SK-N-SH (cell line): Measurements from ENCODE around the gene MEIKIN. TPM values are rescaled to one million over a fixed set of nuclear protein-coding genes. Genes with fewer than 3 reads are reported as not detected.

Experiments used
- CTCF ChIA-PET: fragments of 300-600, 350-600 bp; formaldehyde crosslinking; extraction: SDS; loops from one replicate; lab custom pipeline; 2021; lab: Yijun Ruan, JAX
- POLR2A ChIA-PET: fragments of 350-600 bp; sonication (Branson Sonifier 250); formaldehyde crosslinking; extraction: SDS; loops from one replicate; lab custom pipeline; 2020; ENCODE audit warnings: antibody characterized with exemption, inconsistent platforms; lab: Yijun Ruan, JAX
- DNase-seq: peaks from one replicate; pipeline ENCODE4 v3.0.0; 2012
- H2AFZ ChIP-seq: fragments of 200-600 bp; sonication (generic); 2 replicates; pipeline ENCODE4 v1.8.1; 2016; ENCODE audit warnings: antibody characterized with exemption, mild to moderate bottlenecking, low read depth
- H3F3A ChIP-seq: fragments of 200-600 bp; sonication (generic); replicated peaks from 2 replicates; pipeline ENCODE3; 2016; ENCODE audit warnings: antibody characterized with exemption, mild to moderate bottlenecking; ENCODE audit not compliant: insufficient read depth
- H3K27ac ChIP-seq, 2 experiments: fragments of 200-500 bp in 1 of 2; fragments of 200-600 bp in 1 of 2; sonication (Bioruptor generic) in 1 of 2; sonication (generic), shearing (Covaris generic) in 1 of 2; 2 replicates each; pipeline versions ENCODE4 v1.5.1 to v1.6.1; 2014 to 2016; ENCODE audit warnings: low read depth in 2 of 2, inconsistent platforms in 1 of 2, low read length in 1 of 2, mild to moderate bottlenecking in 1 of 2, mixed read lengths in 1 of 2
- H3K27me3 ChIP-seq: fragments of 200-600 bp; sonication (generic), shearing (Covaris generic); 2 replicates; pipeline ENCODE4 v1.6.1; 2016; ENCODE audit warnings: mixed run types; ENCODE audit not compliant: insufficient read depth
- H3K36me3 ChIP-seq, 2 experiments: fragments of 200-500 bp in 1 of 2; fragments of 200-600 bp in 1 of 2; sonication (Bioruptor generic) in 1 of 2; sonication (generic) in 1 of 2; replicated peaks in 1 of 2; 2 replicates each; pipeline versions ENCODE3 to v1.5.1; 2014 to 2016; ENCODE audit warnings: low read length in 1 of 2, mild to moderate bottlenecking in 1 of 2; ENCODE audit not compliant: insufficient read depth in 2 of 2, control insufficient read depth in 1 of 2
- H3K4me1 ChIP-seq, 2 experiments: fragments of 200-500 bp in 1 of 2; fragments of 200-600 bp in 1 of 2; sonication (Bioruptor generic) in 1 of 2; sonication (generic), shearing (Covaris generic) in 1 of 2; 2 replicates each; pipeline versions ENCODE4 v1.5.1 to v1.6.1; 2014 to 2016; ENCODE audit warnings: low read depth in 1 of 2, low read length in 1 of 2, mixed run types in 1 of 2; ENCODE audit not compliant: insufficient read depth in 2 of 2, control insufficient read depth in 1 of 2
- H3K4me2 ChIP-seq: fragments of 200-600 bp; sonication (generic), shearing (Covaris generic); 2 replicates; pipeline ENCODE4 v1.6.1; 2017; ENCODE audit warnings: mixed run types
- H3K4me3 ChIP-seq, 2 experiments: fragments of 200-500 bp in 1 of 2; fragments of 200-600 bp in 1 of 2; sonication (Bioruptor generic) in 1 of 2; sonication (generic), shearing (Covaris generic) in 1 of 2; 2 replicates each; pipeline versions ENCODE4 v1.5.1 to v1.8.1; 2014 to 2016; ENCODE audit warnings: low read depth in 2 of 2, inconsistent platforms in 1 of 2, low read length in 1 of 2, mild to moderate bottlenecking in 1 of 2, mixed read lengths in 1 of 2, moderate library complexity in 1 of 2
- H3K79me2 ChIP-seq: fragments of 200-600 bp; sonication (generic); 2 replicates; pipeline ENCODE4 v1.8.1; 2017; ENCODE audit warnings: mild to moderate bottlenecking; ENCODE audit not compliant: insufficient read depth
- H3K9ac ChIP-seq: fragments of 200-600 bp; sonication (generic); 2 replicates; pipeline ENCODE4 v1.6.1; 2017; ENCODE audit warnings: mixed run types
- H3K9me2 ChIP-seq: fragments of 200-600 bp; sonication (generic); 2 replicates; pipeline ENCODE4 v1.6.1; 2017; ENCODE audit warnings: mixed run types
- H3K9me3 ChIP-seq: fragments of 200-600 bp; sonication (generic); 2 replicates; pipeline ENCODE4 v1.6.1; 2017; ENCODE audit warnings: mixed run types, mild to moderate bottlenecking, moderate library complexity
- H4K20me1 ChIP-seq: fragments of 200-600 bp; sonication (generic); 2 replicates; pipeline ENCODE4 v1.6.1; 2017; ENCODE audit warnings: mild to moderate bottlenecking, mixed run types; ENCODE audit not compliant: insufficient read depth
- CTCF ChIP-seq: fragments of 200-600 bp; sonication (generic); IDR thresholded peaks from 2 replicates; pipeline ENCODE4 v1.6.1; 2017; ENCODE audit warnings: antibody characterized with exemption, mild to moderate bottlenecking, moderate library complexity
- ELF1 ChIP-seq: IDR thresholded peaks from 2 replicates; pipeline ENCODE4 v1.4.0; 2012
- EP300 ChIP-seq, 2 experiments: IDR thresholded peaks; 2 replicates each; pipeline versions ENCODE4 v1.4.0 to v1.6.1; 2012; ENCODE audit warnings: borderline replicate concordance in 1 of 2, low read depth in 1 of 2, low read length in 1 of 2
- EZH2phosphoT487 ChIP-seq: fragments of 200-600 bp; sonication (generic); IDR thresholded peaks from 2 replicates; pipeline ENCODE4 v1.6.1; 2017; ENCODE audit warnings: low read depth, mixed run types, mild to moderate bottlenecking, antibody characterized with exemption, moderate library complexity, borderline replicate concordance
- FOSL2 ChIP-seq: IDR thresholded peaks from 2 replicates; pipeline ENCODE4 v1.4.0; 2012; ENCODE audit warnings: low read depth, mild to moderate bottlenecking, moderate library complexity, borderline replicate concordance
- FOXM1 ChIP-seq: IDR thresholded peaks from 2 replicates; pipeline ENCODE4 v1.4.0; 2012; ENCODE audit warnings: low read depth, mild to moderate bottlenecking
- GABPA ChIP-seq: IDR thresholded peaks from 2 replicates; pipeline ENCODE4 v1.4.0; 2012; ENCODE audit warnings: low read depth, mild to moderate bottlenecking
- GATA2 ChIP-seq: sonication (generic); formaldehyde crosslinking; IDR thresholded peaks from 2 replicates; pipeline ENCODE4 v1.5.0; 2020; ENCODE audit warnings: mild to moderate bottlenecking, missing genetic modification reagents
- JUND ChIP-seq: IDR thresholded peaks from 2 replicates; pipeline ENCODE4 v1.4.0; 2012
- NRF1 ChIP-seq: IDR thresholded peaks from 2 replicates; pipeline ENCODE4 v1.6.1; 2012; ENCODE audit warnings: low read depth, mild to moderate bottlenecking, low read length
- RAD21 ChIP-seq: IDR thresholded peaks from 2 replicates; pipeline ENCODE4 v1.6.1; 2012; ENCODE audit warnings: mild to moderate bottlenecking, low read length
- RCOR1 ChIP-seq: fragments of 150-350 bp; IDR thresholded peaks from 2 replicates; pipeline ENCODE4 v1.6.1; 2017; ENCODE audit warnings: antibody characterized with exemption, low read length
- REST ChIP-seq: IDR thresholded peaks from 2 replicates; pipeline ENCODE4 v1.6.1; 2012; ENCODE audit warnings: mild to moderate bottlenecking, low read depth, low read length, moderate library complexity
- RFX5 ChIP-seq: IDR thresholded peaks from 2 replicates; pipeline ENCODE4 v1.6.1; 2012; ENCODE audit warnings: mild to moderate bottlenecking, improper control_type of control experiment, low read length
- RXRA ChIP-seq: IDR thresholded peaks from 2 replicates; pipeline ENCODE4 v1.4.0; 2012; ENCODE audit warnings: low read depth, mild to moderate bottlenecking, borderline replicate concordance
- SIN3A ChIP-seq: IDR thresholded peaks from 2 replicates; pipeline ENCODE4 v1.6.1; 2012; ENCODE audit warnings: low read depth, mild to moderate bottlenecking, low read length, moderate library complexity, borderline replicate concordance
- TAF1 ChIP-seq: IDR thresholded peaks from 2 replicates; pipeline ENCODE4 v1.6.1; 2012; ENCODE audit warnings: low read depth, mild to moderate bottlenecking, low read length, moderate library complexity, borderline replicate concordance
- YY1 ChIP-seq: IDR thresholded peaks from 2 replicates; pipeline ENCODE4 v1.4.0; 2012; ENCODE audit warnings: low read depth, mild to moderate bottlenecking
- ZBTB33 ChIP-seq: IDR thresholded peaks from 2 replicates; pipeline ENCODE4 v1.4.0; 2012; ENCODE audit warnings: low read depth, borderline replicate concordance
- WGBS: methylation state at CpG from one replicate; pipeline ENCODE4 v1.1.6; 2017; ENCODE audit warnings: low lambda C conversion rate; 5-methylcytosine and 5-hydroxymethylcytosine counted together
- polyA plus RNA-seq, 3 experiments: library from polyadenylated mRNA; depleted of rRNA; stranded (reverse); fragments of >200 nt; gene quantifications; 2 replicates each; pipeline ENCODE4 v1.2.3, GENCODE V29; 2012
- TF ChIP-seq, protein P1 (sequence below): fragments of 150-350 bp; IDR thresholded peaks from 2 replicates; pipeline ENCODE4 v1.6.1; 2016; ENCODE audit warnings: mild to moderate bottlenecking, low read depth, low read length

Gene MEIKIN
- polyA plus RNA-seq, 1 of the 3 experiments (the other 2 are of a cell fraction) = not detected

GRCh38 chr5:131757830-131758519, 187.5 kb downstream of the MEIKIN start:
- Histone ChIP-seq H4K20me1 (peaks cover 72% of the 10 kb centered on the region), H3K9me3 (no peaks in the 10 kb centered on the region), H3F3A (peaks cover 3% of the 10 kb centered on the region), H3K79me2 (peaks cover 99% of the 10 kb centered on the region), H3K4me3 (no peak overlapping the region), H3K4me1 (peaks cover 0 to 8% of the 10 kb centered on the region in 2 experiments; a peak in 1 of 4 replicates), H3K27ac (no peak overlapping the region), H3K27me3 (no peaks in the 10 kb centered on the region), H3K9me2 (no peaks in the 10 kb centered on the region), H3K9ac (no peak overlapping the region), H3K4me2 (no peak overlapping the region), H2AFZ (no peak overlapping the region), H3K36me3 (peaks cover 0 to 6% of the 10 kb centered on the region in 2 experiments)
- TF ChIP-seq NRF1 (no peak), EP300 (IDR thresholded peaks at IDR 0.05; ENCODE audit: borderline replicate concordance in 1 of 2, low read depth in 1 of 2, low read length in 1 of 2) (no peak), SIN3A (no peak), RFX5 (no peak), RCOR1 (no peak), EZH2phosphoT487 (no peak), CTCF (no peak), FOSL2 (no peak), JUND (no peak), YY1 (no peak), ZBTB33 (no peak), TAF1 (no peak), RXRA (no peak), FOXM1 (no peak), GABPA (no peak), ELF1 (no peak), GATA2 (CRISPR knock-in tag) (no peak), RAD21 (no peak), REST (no peak)
- TF ChIP-seq, protein P1, sequence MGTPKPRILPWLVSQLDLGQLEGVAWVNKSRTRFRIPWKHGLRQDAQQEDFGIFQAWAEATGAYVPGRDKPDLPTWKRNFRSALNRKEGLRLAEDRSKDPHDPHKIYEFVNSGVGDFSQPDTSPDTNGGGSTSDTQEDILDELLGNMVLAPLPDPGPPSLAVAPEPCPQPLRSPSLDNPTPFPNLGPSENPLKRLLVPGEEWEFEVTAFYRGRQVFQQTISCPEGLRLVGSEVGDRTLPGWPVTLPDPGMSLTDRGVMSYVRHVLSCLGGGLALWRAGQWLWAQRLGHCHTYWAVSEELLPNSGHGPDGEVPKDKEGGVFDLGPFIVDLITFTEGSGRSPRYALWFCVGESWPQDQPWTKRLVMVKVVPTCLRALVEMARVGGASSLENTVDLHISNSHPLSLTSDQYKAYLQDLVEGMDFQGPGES = no peak
- 89% methylated on average over 1 of the region's 1 CpG for WGBS
- POLR2A ChIA-PET = no interaction called here
- DNase-seq = no peak
- CTCF ChIA-PET = no interaction called here
